HepG2 (cell line): ENCODE measurements around the gene RXYLT1. TPM values are rescaled to one million over a fixed set of nuclear protein-coding genes. Genes with fewer than 3 reads are reported as not detected.

ENCODE experiments used
- ATAC-seq: fragments of 200-7000 bp; cut with Tn5 transposase; 3 replicates; pipeline ENCODE4 v1.9.1; 2020; ENCODE audit warnings: mild to moderate bottlenecking, moderate library complexity
- BruUV-seq: library from RNA; stranded (reverse); fragments of 400-500 nt; replicated peaks from 2 replicates; lab custom pipeline; 2021; lab: Mats Ljungman, UMichigan
- CTCF ChIA-PET: fragments of 300-600 bp; formaldehyde crosslinking; extraction: SDS; loops from one replicate; lab custom pipeline; 2021; ENCODE audit warnings: low total read pairs, inconsistent platforms, low intra/inter-chr PET ratio; lab: Yijun Ruan, JAX
- POLR2A ChIA-PET: fragments of 350-600 bp; sonication (Branson Sonifier 250); formaldehyde crosslinking; loops from one replicate; lab custom pipeline; 2020; ENCODE audit warnings: antibody characterized with exemption, inconsistent platforms; lab: Yijun Ruan, JAX
- DNase-seq: peaks from one replicate; pipeline ENCODE4 v3.0.0-alpha.2; 2015; ENCODE audit warnings: low spot score
- FAIRE-seq: peaks from 3 replicates; lab custom pipeline; 2011; peaks lifted over from hg19 to GRCh38; lab: Jason Lieb, UNC
- H2AFZ ChIP-seq: one replicate; pipeline ENCODE4 v1.6.1; 2011; ENCODE audit warnings: low read length, inconsistent platforms
- H3K27ac ChIP-seq: fragments of 300-600 bp; 3 replicates; pipeline ENCODE4 v1.8.0; 2011; ENCODE audit warnings: mixed run types, mild to moderate bottlenecking, mixed read lengths, low read length, inconsistent platforms; ENCODE audit not compliant: insufficient read depth; ENCODE audit errors: extremely low read length
- H3K27me3 ChIP-seq, 2 experiments: fragments of 200-600 bp in 1 of 2; 2 replicates in 1 of 2; 3 replicates in 1 of 2; pipeline versions ENCODE4 v1.6.0 to v1.8.0; 2011; ENCODE audit warnings: low read length in 2 of 2, mild to moderate bottlenecking in 2 of 2, moderate library complexity in 2 of 2, inconsistent platforms in 1 of 2; ENCODE audit not compliant: insufficient read depth in 2 of 2, control insufficient read depth in 1 of 2
- H3K36me3 ChIP-seq, 2 experiments: fragments of 200-600 bp in 1 of 2; replicated peaks in 1 of 2; 2 replicates in 1 of 2; 3 replicates in 1 of 2; pipeline versions ENCODE4 v1.5.1 to v1.8.0; 2011; ENCODE audit warnings: low read length in 2 of 2, inconsistent platforms in 1 of 2; ENCODE audit not compliant: insufficient read depth in 2 of 2, control insufficient read depth in 1 of 2
- H3K4me1 ChIP-seq: 2 replicates; pipeline ENCODE4 v1.5.1; 2012; ENCODE audit warnings: low read length, inconsistent platforms; ENCODE audit not compliant: insufficient read depth
- H3K4me2 ChIP-seq: 2 replicates; pipeline ENCODE4 v1.6.0; 2011; ENCODE audit warnings: low read depth, low read length, inconsistent platforms
- H3K4me3 ChIP-seq, 3 experiments: fragments of 200-600 bp in 1 of 3; sonication (generic), shearing (Covaris generic) in 1 of 3; replicated peaks in 1 of 3; 2 replicates each; pipeline ENCODE4 v1.5.1; 2011 to 2016; ENCODE audit warnings: low read length in 3 of 3, inconsistent platforms in 2 of 3, low read depth in 2 of 3, mild to moderate bottlenecking in 2 of 3, control low read depth in 1 of 3, mixed read lengths in 1 of 3; ENCODE audit not compliant: insufficient read depth in 1 of 3
- H3K79me2 ChIP-seq: one replicate; pipeline ENCODE4 v1.6.1; 2011; ENCODE audit warnings: low read length, inconsistent platforms; ENCODE audit not compliant: insufficient read depth
- H3K9ac ChIP-seq: 2 replicates; pipeline ENCODE4 v1.6.0; 2011; ENCODE audit warnings: mild to moderate bottlenecking, low read depth, low read length, inconsistent platforms; ENCODE audit not compliant: insufficient read depth
- H3K9me3 ChIP-seq: 2 replicates; pipeline ENCODE4 v1.5.1; 2012; ENCODE audit warnings: mild to moderate bottlenecking, low read length
- H4K20me1 ChIP-seq: 2 replicates; pipeline ENCODE4 v1.6.0; 2011; ENCODE audit warnings: inconsistent platforms, mild to moderate bottlenecking, low read length, moderate library complexity; ENCODE audit not compliant: insufficient read depth
- CBX1 ChIP-seq: IDR thresholded peaks from one replicate; pipeline ENCODE4 v1.6.1; 2016; ENCODE audit warnings: antibody characterized with exemption, low read depth
- CTCF ChIP-seq: sonication (generic); formaldehyde crosslinking; IDR thresholded peaks from 2 replicates; pipeline ENCODE4 v1.5.0; 2020; ENCODE audit warnings: mild to moderate bottlenecking, missing genetic modification reagents, moderate library complexity
- FIP1L1 ChIP-seq: fragments of 200-400 bp; formaldehyde crosslinking; IDR thresholded peaks from 2 replicates; pipeline ENCODE4 v1.6.1; 2018; ENCODE audit warnings: low read depth, mild to moderate bottlenecking, low read length, moderate library complexity, borderline replicate concordance; ENCODE audit not compliant: insufficient read depth
- GRHL1 ChIP-seq: sonication (generic); formaldehyde crosslinking; conservative IDR thresholded peaks from 2 replicates; pipeline ENCODE4 v1.8.0; 2022; ENCODE audit warnings: missing genetic modification reagents
- HMG20A ChIP-seq: IDR thresholded peaks from 2 replicates; pipeline ENCODE4 v1.6.1; 2016; ENCODE audit warnings: borderline replicate concordance
- NFIB ChIP-seq: sonication (generic); formaldehyde crosslinking; IDR thresholded peaks from 2 replicates; pipeline ENCODE4 v1.9.0; 2021; ENCODE audit warnings: missing genetic modification reagents, mild to moderate bottlenecking, borderline replicate concordance
- NR2F1 ChIP-seq, 2 experiments: fragments of 450-650 bp in 1 of 2; formaldehyde crosslinking in 1 of 2; IDR thresholded peaks; 2 replicates each; pipeline versions ENCODE4 v1.5.0 to v1.6.1; 2016 to 2020; ENCODE audit warnings: mild to moderate bottlenecking in 1 of 2, missing compliant biosample characterization in 1 of 2, missing genetic modification reagents in 1 of 2, moderate library complexity in 1 of 2
- NR3C1 ChIP-seq: sonication (generic); formaldehyde crosslinking; IDR thresholded peaks from 2 replicates; pipeline ENCODE4 v1.4.0; 2020; ENCODE audit warnings: missing genetic modification reagents
- TRIM24 ChIP-seq: sonication (generic); formaldehyde crosslinking; IDR thresholded peaks from 2 replicates; pipeline ENCODE4 v1.8.0; 2022; ENCODE audit warnings: mild to moderate bottlenecking, missing genetic modification reagents
- ZFP82 ChIP-seq: sonication (generic); formaldehyde crosslinking; IDR thresholded peaks from 2 replicates; pipeline ENCODE4 v1.5.1; 2020; ENCODE audit warnings: mild to moderate bottlenecking, missing genetic modification reagents, borderline replicate concordance
- ZNF280D ChIP-seq: sonication (generic); formaldehyde crosslinking; IDR thresholded peaks from 2 replicates; pipeline ENCODE4 v1.5.1; 2020; ENCODE audit warnings: mild to moderate bottlenecking, missing genetic modification reagents
- ZNF746 ChIP-seq: sonication (generic); formaldehyde crosslinking; IDR thresholded peaks from 2 replicates; pipeline ENCODE4 v1.8.0; 2022; ENCODE audit warnings: mild to moderate bottlenecking, missing genetic modification reagents
- ZNF788 ChIP-seq: sonication (generic); formaldehyde crosslinking; IDR thresholded peaks from 2 replicates; pipeline ENCODE4 v1.5.0; 2020; ENCODE audit warnings: mild to moderate bottlenecking, missing genetic modification reagents, borderline replicate concordance
- WGBS: methylation state at CpG from one replicate; pipeline ENCODE4 v1.1.6; 2017; ENCODE audit warnings: low lambda C conversion rate; 5-methylcytosine and 5-hydroxymethylcytosine counted together
- in situ Hi-C: cut with HindIII; loops from 2 replicates; pipeline ENCODE4 v1.10.0; 2017; ENCODE audit warnings: low pct_unique_long_range_greater_than_20kb; ENCODE audit not compliant: extremely low pct_ligation_motif_present
- intact Hi-C: fragments of 100-400 bp; cut with micrococcal nuclease; formaldehyde crosslinking; loops from one replicate; pipeline ENCODE4 v1.10.0; 2022; ENCODE audit not compliant: unreplicated experiment
- polyA plus RNA-seq, 8 experiments: library from polyadenylated mRNA; depleted of rRNA in 3 of 8; stranded (reverse) in 7 of 8; unstranded in 1 of 8; fragments of >200 nt; fragmentation: Illumina TruSeq in 4 of 8; extraction: Trizol in 4 of 8; gene quantifications; 2 replicates each; pipeline versions ENCODE4 v1.2.1 to v1.2.3, GENCODE V29; 2011 to 2016; ENCODE audit warnings: low read depth in 4 of 8, missing spikeins in 1 of 8, mixed read lengths in 1 of 8; ENCODE audit not compliant: insufficient read depth in 1 of 8
- total RNA-seq, 5 experiments: library from RNA; depleted of rRNA; stranded (reverse); fragments of >200 nt; fragmentation: Illumina TruSeq; extraction: Trizol; gene quantifications; 2 replicates each; pipeline ENCODE4 v1.2.3, GENCODE V29; 2016; ENCODE audit warnings: low read depth in 1 of 5

Gene RXYLT1
- total and polyA plus RNA-seq, 2 of the 13 experiments (the other 11 are each of a cell fraction or from before 2014, with no cell fraction given) = 8.3 to 15.5 TPM

- no peak for TF ChIP-seq GRHL1 (CRISPR knock-in tag)
Measured at GRCh38 chr12:63838411-63838810, 58.7 kb downstream of the RXYLT1 start (continued).

GRCh38 chr12:63841011-63841410 is 61.3 kb downstream of the RXYLT1 start:
- Histone ChIP-seq H3K36me3 (no peaks in the 10 kb centered on the region), H3K4me3 (no peak overlapping the region), H3K9ac (no peak overlapping the region), H3K27ac (no peak overlapping the region), H3K4me1 (peaks cover 22% of the 10 kb centered on the region), H3K27me3 (no peaks in the 10 kb centered on the region; a peak in 1 of 5 replicates), H3K4me2 (no peak overlapping the region), H2AFZ (no peak overlapping the region), H4K20me1 (no peaks in the 10 kb centered on the region), H3K9me3 (no peaks in the 10 kb centered on the region), H3K79me2 (peaks cover 4% of the 10 kb centered on the region)
- DNase-seq = no peak
- 6% methylated on average over 3 of the region's 3 CpGs for WGBS
- no peak for TF ChIP-seq NFIB
- no peak for TF ChIP-seq CBX1
- TF ChIP-seq HMG20A (CRISPR knock-in tag) = no peak
- TF ChIP-seq NR3C1 = no peak
- TF ChIP-seq ZNF280D (CRISPR knock-in tag) = no peak
- TF ChIP-seq ZNF746 (CRISPR knock-in tag) = no peak
- TF ChIP-seq ZFP82 (CRISPR knock-in tag) = no peak
- no peak for TF ChIP-seq TRIM24 (CRISPR knock-in tag)
- no peak for TF ChIP-seq FIP1L1
- no peak for TF ChIP-seq NR2F1 (CRISPR knock-in tag; IDR thresholded peaks at IDR 0.05)
- TF ChIP-seq CTCF (CRISPR knock-in tag) = no peak
- TF ChIP-seq ZNF788 (CRISPR knock-in tag) = no peak
- no peak for ATAC-seq
- ChIA-PET POLR2A (no interaction called here), CTCF (interaction anchor here (3.5 kb wide), 1 partner anchor 415 kb away, joined by 48 read pairs; no protein-coding TSS in a partner anchor)
- BruUV-seq = no TSS peak
- intact Hi-C loops = loop anchor here (5.0 to 10.0 kb wide), 3 partner anchors 104 to 396 kb away; no protein-coding TSS in a partner anchor
- in situ Hi-C loops = loop anchor here (5.0 kb wide), 2 partner anchors 341 to 416 kb away; no protein-coding TSS in a partner anchor
- FAIRE-seq = no peak
